Measurements from ENCODE around the gene EAF1.

DNA sequence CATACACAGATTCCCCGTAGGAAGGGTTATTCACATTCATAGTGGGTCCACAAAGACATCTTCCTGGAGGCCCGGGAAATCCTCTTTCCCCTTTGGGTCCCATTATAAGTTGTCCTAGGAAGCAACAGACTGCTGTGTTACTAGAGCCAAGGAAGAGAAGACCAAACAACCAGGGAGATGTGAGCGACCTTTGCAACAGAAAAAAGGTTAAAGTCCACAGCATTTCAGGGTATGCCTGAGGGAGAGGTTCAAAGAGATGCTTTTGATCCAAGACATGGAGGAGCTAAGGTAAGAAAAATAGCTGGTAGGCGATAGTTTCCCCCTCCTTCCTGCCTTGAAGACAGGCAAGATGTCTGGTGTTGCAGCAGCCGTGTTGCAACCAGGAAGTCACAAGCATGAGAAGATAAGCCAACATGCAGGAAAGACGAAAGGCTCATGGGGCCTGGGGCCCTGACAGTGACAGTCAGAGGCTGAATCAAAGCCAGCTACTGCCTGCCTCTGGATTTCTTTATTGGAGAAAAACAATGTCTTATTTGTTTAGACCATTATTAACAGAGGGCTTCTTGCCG lies 30.9 kb downstream of the EAF1 start:
- no peak for TF ChIP-seq POLR2AphosphoS5 (IDR thresholded peaks at IDR 0.05)
- TF ChIP-seq, protein P1, sequence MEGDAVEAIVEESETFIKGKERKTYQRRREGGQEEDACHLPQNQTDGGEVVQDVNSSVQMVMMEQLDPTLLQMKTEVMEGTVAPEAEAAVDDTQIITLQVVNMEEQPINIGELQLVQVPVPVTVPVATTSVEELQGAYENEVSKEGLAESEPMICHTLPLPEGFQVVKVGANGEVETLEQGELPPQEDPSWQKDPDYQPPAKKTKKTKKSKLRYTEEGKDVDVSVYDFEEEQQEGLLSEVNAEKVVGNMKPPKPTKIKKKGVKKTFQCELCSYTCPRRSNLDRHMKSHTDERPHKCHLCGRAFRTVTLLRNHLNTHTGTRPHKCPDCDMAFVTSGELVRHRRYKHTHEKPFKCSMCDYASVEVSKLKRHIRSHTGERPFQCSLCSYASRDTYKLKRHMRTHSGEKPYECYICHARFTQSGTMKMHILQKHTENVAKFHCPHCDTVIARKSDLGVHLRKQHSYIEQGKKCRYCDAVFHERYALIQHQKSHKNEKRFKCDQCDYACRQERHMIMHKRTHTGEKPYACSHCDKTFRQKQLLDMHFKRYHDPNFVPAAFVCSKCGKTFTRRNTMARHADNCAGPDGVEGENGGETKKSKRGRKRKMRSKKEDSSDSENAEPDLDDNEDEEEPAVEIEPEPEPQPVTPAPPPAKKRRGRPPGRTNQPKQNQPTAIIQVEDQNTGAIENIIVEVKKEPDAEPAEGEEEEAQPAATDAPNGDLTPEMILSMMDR (IDR thresholded peaks at IDR 0.05) = no peak
